ENCODE results near the gene NECTIN1.

GRCh38 chr11:119727523-119728151 lies 1.4 kb downstream of the NECTIN1 start:
- no peak for TF ChIP-seq POLR2A (IDR thresholded peaks at IDR 0.05)
- TF ChIP-seq, protein P1, sequence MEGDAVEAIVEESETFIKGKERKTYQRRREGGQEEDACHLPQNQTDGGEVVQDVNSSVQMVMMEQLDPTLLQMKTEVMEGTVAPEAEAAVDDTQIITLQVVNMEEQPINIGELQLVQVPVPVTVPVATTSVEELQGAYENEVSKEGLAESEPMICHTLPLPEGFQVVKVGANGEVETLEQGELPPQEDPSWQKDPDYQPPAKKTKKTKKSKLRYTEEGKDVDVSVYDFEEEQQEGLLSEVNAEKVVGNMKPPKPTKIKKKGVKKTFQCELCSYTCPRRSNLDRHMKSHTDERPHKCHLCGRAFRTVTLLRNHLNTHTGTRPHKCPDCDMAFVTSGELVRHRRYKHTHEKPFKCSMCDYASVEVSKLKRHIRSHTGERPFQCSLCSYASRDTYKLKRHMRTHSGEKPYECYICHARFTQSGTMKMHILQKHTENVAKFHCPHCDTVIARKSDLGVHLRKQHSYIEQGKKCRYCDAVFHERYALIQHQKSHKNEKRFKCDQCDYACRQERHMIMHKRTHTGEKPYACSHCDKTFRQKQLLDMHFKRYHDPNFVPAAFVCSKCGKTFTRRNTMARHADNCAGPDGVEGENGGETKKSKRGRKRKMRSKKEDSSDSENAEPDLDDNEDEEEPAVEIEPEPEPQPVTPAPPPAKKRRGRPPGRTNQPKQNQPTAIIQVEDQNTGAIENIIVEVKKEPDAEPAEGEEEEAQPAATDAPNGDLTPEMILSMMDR (IDR thresholded peaks at IDR 0.05) = peak in 1 of 2 donors; percentile 13
